ENCODE measurements around the gene TTLL6. TPM values are rescaled to one million over a fixed set of nuclear protein-coding genes. Genes with fewer than 3 reads are reported as not detected.
"Not testable (repeated sequence)": the region's sequence is repeated elsewhere in the genome, so short reads cannot be mapped to it uniquely, and the experiment has no call there.

Gene TTLL6
- total RNA-seq, 1 donor from 2014 or later = not detected

GRCh38 chr17:48717367-48718226 lies 99.4 kb downstream of the TTLL6 start:
- Mint-ChIP-seq H3K4me1 (ENCODE audit: unreplicated experiment) (peaks cover 17% of the 10 kb centered on the region), H3K27me3 (ENCODE audit: unreplicated experiment) (peaks cover 90% of the 10 kb centered on the region), H3K9me3 (ENCODE audit: unreplicated experiment) (no peaks in the 10 kb centered on the region), H3K4me3 (ENCODE audit: unreplicated experiment) (no peak overlapping the region), H3K36me3 (ENCODE audit: unreplicated experiment) (no peaks in the 10 kb centered on the region), H3K27ac (ENCODE audit: unreplicated experiment) (no peak overlapping the region)
- no peak for TF ChIP-seq CTCF (IDR thresholded peaks at IDR 0.05)
- DNase-seq (ENCODE audit: extremely low spot score, unreplicated experiment) = no peak

- peaks cover 17% of the 10 kb centered on the region for H3K4me1 Mint-ChIP-seq (ENCODE audit: unreplicated experiment)
- not testable (repeated sequence) for H3K4me3 Mint-ChIP-seq (ENCODE audit: unreplicated experiment); DNase-seq (ENCODE audit: extremely low spot score, unreplicated experiment); H3K36me3 Mint-ChIP-seq (ENCODE audit: unreplicated experiment); H3K9me3 Mint-ChIP-seq (ENCODE audit: unreplicated experiment); H3K27ac Mint-ChIP-seq (ENCODE audit: unreplicated experiment)
- H3K27me3 Mint-ChIP-seq (ENCODE audit: unreplicated experiment) = peaks cover 84% of the 10 kb centered on the region
Observed at GRCh38 chr17:48716549-48716948, 100.5 kb downstream of the TTLL6 start.

- Mint-ChIP-seq H3K4me1 (ENCODE audit: unreplicated experiment) (peaks cover 17% of the 10 kb centered on the region), H3K9me3 (ENCODE audit: unreplicated experiment) (no peaks in the 10 kb centered on the region), H3K27me3 (ENCODE audit: unreplicated experiment) (peaks cover 82% of the 10 kb centered on the region), H3K36me3 (ENCODE audit: unreplicated experiment) (no peaks in the 10 kb centered on the region), H3K27ac (ENCODE audit: unreplicated experiment) (no peak overlapping the region), H3K4me3 (ENCODE audit: unreplicated experiment) (no peak overlapping the region)
- TF ChIP-seq CTCF (IDR thresholded peaks at IDR 0.05) = no peak
- DNase-seq (ENCODE audit: extremely low spot score, unreplicated experiment) = no peak
Observed at GRCh38 chr17:48715496-48716399, 101.3 kb downstream of the TTLL6 start.

Small RNAs within 50 kb of the gene (microRNA-seq; reads per million reads assigned to microRNA genes)
- not detected for gene MIR3185 (ENCODE audit: unreplicated experiment)

Other genes with a start within 250 kb of the TTLL6 start
- not detected in 2 replicates for gene HOXB4, start 238.9 kb downstream of the TTLL6 start, total RNA-seq
- 0.46 TPM in 1 of 2 replicates, not detected in the other for gene HOXB3, start 227.0 kb downstream of the TTLL6 start, total RNA-seq
- gene HOXB5, start 223.4 kb downstream of the TTLL6 start, total RNA-seq = not detected in 2 replicates
- gene HOXB6, start 212.2 kb downstream of the TTLL6 start, total RNA-seq = not detected in 2 replicates
- gene HOXB7, start 206.2 kb downstream of the TTLL6 start, total RNA-seq = not detected in 2 replicates
- not detected in 2 replicates for gene HOXB8, start 201.9 kb downstream of the TTLL6 start, total RNA-seq
- not detected in 2 replicates for gene HOXB9, start 190.9 kb downstream of the TTLL6 start, total RNA-seq
- not detected in 2 replicates for gene PRAC1, start 94.7 kb downstream of the TTLL6 start, total RNA-seq
- not detected in 2 replicates for gene PRAC2, start 94.0 kb downstream of the TTLL6 start, total RNA-seq
- not detected in 2 replicates for gene HOXB13, start 88.5 kb downstream of the TTLL6 start, total RNA-seq
- 94.4 and 102 TPM in 2 replicates for gene CALCOCO2, start 13.8 kb upstream of the TTLL6 start, total RNA-seq
- gene ATP5MC1, start 75.6 kb upstream of the TTLL6 start, total RNA-seq = 42.3 and 44.2 TPM in 2 replicates
- 100 and 102 TPM in 2 replicates for gene UBE2Z, start 91.2 kb upstream of the TTLL6 start, total RNA-seq
- gene SNF8, start 127.6 kb upstream of the TTLL6 start, total RNA-seq = 125 and 135 TPM in 2 replicates
- not detected in 2 replicates for gene GIP, start 151.4 kb upstream of the TTLL6 start, total RNA-seq
- 47.6 and 51.4 TPM in 2 replicates for gene IGF2BP1, start 180.2 kb upstream of the TTLL6 start, total RNA-seq